Adipocyte (in vitro differentiated cells): ENCODE data around the gene TMEM141.
"Not testable (repeated sequence)": the region's sequence is repeated elsewhere in the genome, so short reads cannot be mapped to it uniquely, and the experiment has no call there.

ENCODE experiments used
- DNase-seq: peaks from one replicate; pipeline ENCODE4 v3.0.0-alpha.2; 2015; ENCODE audit warnings: low read depth
- H3K27me3 ChIP-seq: replicated peaks from 2 replicates; pipeline ENCODE4 v1.7.0; 2013; ENCODE audit warnings: mild to moderate bottlenecking, low read length, moderate library complexity; ENCODE audit not compliant: control insufficient read depth, insufficient read depth
- H3K36me3 ChIP-seq: 2 replicates; pipeline ENCODE4 v1.7.0; 2013; ENCODE audit warnings: low read length, mild to moderate bottlenecking, moderate library complexity; ENCODE audit not compliant: control insufficient read depth, insufficient read depth, severe bottlenecking
- H3K4me1 ChIP-seq: 2 replicates; pipeline ENCODE4 v1.7.0; 2013; ENCODE audit warnings: mild to moderate bottlenecking, low read length, moderate library complexity; ENCODE audit not compliant: control insufficient read depth, insufficient read depth
- H3K4me3 ChIP-seq: 2 replicates; pipeline ENCODE4 v1.7.0; 2013; ENCODE audit warnings: mild to moderate bottlenecking, low read length, moderate library complexity
- H3K9ac ChIP-seq: 2 replicates; pipeline ENCODE4 v1.7.0; 2013; ENCODE audit warnings: mild to moderate bottlenecking, low read length, moderate library complexity
- H3K9me3 ChIP-seq: 2 replicates; pipeline ENCODE4 v1.7.0; 2013; ENCODE audit warnings: mild to moderate bottlenecking, low read length, moderate library complexity; ENCODE audit not compliant: control insufficient read depth

The TMEM141 gene

GRCh38 chr9:136764301-136764891 is 26.7 kb upstream of the TMEM141 start, which contains the start of gene LCN15:
LCN15 (minus strand) TSS chr9:136764518; CDS start chr9:136764488, 30 bp downstream.
- no peaks in the 10 kb centered on the region for H3K4me1 ChIP-seq
- H3K36me3 ChIP-seq, result no peaks in the 10 kb centered on the region
- no peak within 1 kb of the TSS for H3K9ac ChIP-seq
- DNase-seq, result no peak
- no peak within 1 kb of the TSS for H3K4me3 ChIP-seq
- H3K9me3 ChIP-seq, result no peaks in the 10 kb centered on the region
- H3K27me3 ChIP-seq, result peaks cover 35% of the 10 kb centered on the region

DNA sequence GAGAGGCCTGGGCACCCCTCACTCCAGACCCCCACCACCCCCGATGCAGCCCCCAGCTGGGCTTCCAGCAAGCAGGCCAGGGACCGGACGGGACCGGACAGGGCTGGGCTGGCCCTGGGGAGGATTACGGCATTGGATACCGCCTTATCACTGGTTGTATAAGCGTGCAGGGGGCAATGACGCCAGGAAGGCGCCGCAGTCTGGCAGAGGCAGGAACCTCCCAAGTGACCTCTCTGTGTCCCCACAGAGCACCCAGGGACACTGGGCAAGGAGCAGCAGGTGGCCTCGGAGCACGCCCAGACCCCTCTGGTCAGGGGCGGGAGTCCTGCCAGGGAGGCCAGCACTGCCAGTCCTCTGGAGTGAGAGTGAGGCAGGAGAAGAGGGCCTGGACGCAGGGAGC is 26.1 kb upstream of the TMEM141 start:
- Histone ChIP-seq H3K4me3 (no peak overlapping the region), H3K4me1 (no peaks in the 10 kb centered on the region), H3K9me3 (no peaks in the 10 kb centered on the region), H3K27me3 (peaks cover 32% of the 10 kb centered on the region), H3K36me3 (no peaks in the 10 kb centered on the region), H3K9ac (no peak overlapping the region)
- DNase-seq, result no peak

- not testable (repeated sequence) for H3K9me3 ChIP-seq, H3K4me1 ChIP-seq, H3K4me3 ChIP-seq, H3K36me3 ChIP-seq, H3K9ac ChIP-seq, DNase-seq
- peaks cover 30% of the 10 kb centered on the region for H3K27me3 ChIP-seq
Measured at GRCh38 chr9:136765745-136766409, 25.3 kb upstream of the TMEM141 start.

GRCh38 chr9:136766410-136767120 is 24.6 kb upstream of the TMEM141 start:
- H3K9me3 ChIP-seq, H3K4me1 ChIP-seq, H3K4me3 ChIP-seq, H3K9ac ChIP-seq, H3K36me3 ChIP-seq: not testable (repeated sequence)
- peaks cover 30% of the 10 kb centered on the region for H3K27me3 ChIP-seq
- peak; percentile 34 for DNase-seq

- no peaks in the 10 kb centered on the region for H3K4me1 ChIP-seq
- no peak overlapping the region for H3K4me3 ChIP-seq
- peak; percentile 48 for DNase-seq
- H3K9me3 ChIP-seq, result peaks cover 9% of the 10 kb centered on the region
- no peak overlapping the region for H3K9ac ChIP-seq
- H3K27me3 ChIP-seq, result peaks cover 23% of the 10 kb centered on the region
- no peaks in the 10 kb centered on the region for H3K36me3 ChIP-seq
Measured at GRCh38 chr9:136769710-136770191, 21.4 kb upstream of the TMEM141 start.

DNA sequence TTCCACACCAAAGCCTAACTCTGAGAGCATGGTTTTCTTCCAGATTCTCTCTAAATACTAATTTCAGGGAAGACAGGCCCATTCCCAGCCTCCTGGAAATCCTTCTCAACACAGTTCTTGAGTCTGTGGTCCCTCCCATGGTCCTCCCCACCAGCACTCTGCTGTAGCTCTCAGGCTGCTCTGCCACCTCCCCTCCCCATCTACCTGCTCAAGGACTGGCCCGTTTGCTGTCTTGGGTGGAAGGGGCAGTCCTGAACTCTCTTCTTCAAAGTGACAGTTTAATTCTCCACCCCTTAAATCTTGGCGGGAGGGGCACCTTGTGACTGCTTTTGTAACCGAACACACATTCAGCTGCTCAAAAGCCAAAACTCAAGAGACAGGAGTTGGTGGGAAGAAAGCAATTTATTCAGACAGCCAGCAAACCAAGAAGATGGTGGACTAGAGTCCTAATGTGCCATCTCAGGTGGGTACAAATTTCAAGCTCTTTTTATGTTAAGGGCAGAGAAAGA is 19.2 kb upstream of the TMEM141 start:
- Histone ChIP-seq H3K4me1 (no peaks in the 10 kb centered on the region), H3K9ac (no peak overlapping the region), H3K4me3 (no peak overlapping the region), H3K36me3 (no peaks in the 10 kb centered on the region), H3K9me3 (peaks cover 9% of the 10 kb centered on the region), H3K27me3 (peaks cover 22% of the 10 kb centered on the region)
- no peak for DNase-seq

GRCh38 chr9:136773386-136774044 is 17.6 kb upstream of the TMEM141 start:
- Histone ChIP-seq H3K27me3 (peaks cover 27% of the 10 kb centered on the region), H3K9ac (no peak overlapping the region), H3K9me3 (peaks cover 9% of the 10 kb centered on the region), H3K36me3 (no peaks in the 10 kb centered on the region), H3K4me1 (no peaks in the 10 kb centered on the region), H3K4me3 (no peak overlapping the region)
- no peak for DNase-seq

DNA sequence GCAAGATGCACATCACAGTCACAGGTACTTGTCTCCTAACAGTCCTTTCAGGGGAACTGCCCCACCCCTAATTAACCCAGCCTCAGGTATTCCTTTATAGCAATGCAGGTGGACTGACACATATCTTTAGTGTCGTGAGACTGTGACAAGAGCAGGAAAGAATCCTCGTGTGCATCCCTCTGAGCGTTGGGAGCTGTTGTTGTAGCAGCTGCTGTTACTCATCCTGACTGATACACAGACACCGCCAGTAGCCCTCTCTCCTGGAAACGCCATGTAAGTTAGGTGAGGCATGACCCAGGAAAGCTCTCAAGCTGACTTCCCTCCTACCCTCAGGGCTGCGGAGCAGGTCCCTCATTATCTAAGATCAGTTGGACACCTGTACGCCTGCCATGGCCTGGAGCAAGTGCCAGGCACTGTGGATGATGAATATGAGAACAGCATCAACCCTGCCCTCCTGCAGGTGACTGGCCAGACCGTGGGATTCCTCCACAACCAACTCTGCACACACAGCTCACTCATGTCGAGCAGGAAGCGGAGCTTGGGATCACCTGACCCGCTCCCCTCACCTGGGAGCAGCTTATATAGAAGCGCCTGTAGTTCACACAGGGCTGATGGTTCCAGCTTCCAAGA is 16.6 kb upstream of the TMEM141 start:
- H3K9ac ChIP-seq, result no peak overlapping the region
- H3K9me3 ChIP-seq, result peaks cover 9% of the 10 kb centered on the region
- no peaks in the 10 kb centered on the region for H3K36me3 ChIP-seq
- no peaks in the 10 kb centered on the region for H3K4me1 ChIP-seq
- H3K4me3 ChIP-seq, result no peak overlapping the region
- H3K27me3 ChIP-seq, result peaks cover 36% of the 10 kb centered on the region
- no peak for DNase-seq

DNA sequence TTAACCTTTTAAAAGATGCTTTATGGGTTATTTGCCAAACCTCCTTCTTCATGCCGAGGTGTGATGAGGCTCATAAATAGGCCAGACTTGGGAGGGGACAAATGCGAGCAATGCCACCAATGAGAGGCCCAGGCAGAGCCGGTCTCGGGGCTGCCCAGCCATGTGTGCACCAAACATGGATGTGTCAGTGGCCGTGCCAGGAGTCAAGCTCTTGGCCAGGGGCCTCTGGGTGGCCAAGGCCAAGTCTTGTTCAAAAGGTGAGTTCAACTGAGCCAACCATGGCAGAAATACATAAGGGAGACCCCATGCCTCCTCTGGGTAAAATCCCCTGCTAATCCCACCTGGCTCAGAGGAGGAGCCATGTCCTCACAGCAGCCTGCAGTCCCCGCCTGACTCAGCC is 16.0 kb upstream of the TMEM141 start:
- Histone ChIP-seq H3K4me1 (no peaks in the 10 kb centered on the region), H3K27me3 (peaks cover 42% of the 10 kb centered on the region), H3K9ac (no peak overlapping the region), H3K36me3 (no peaks in the 10 kb centered on the region), H3K9me3 (peaks cover 9% of the 10 kb centered on the region), H3K4me3 (no peak overlapping the region)
- no peak for DNase-seq

DNA sequence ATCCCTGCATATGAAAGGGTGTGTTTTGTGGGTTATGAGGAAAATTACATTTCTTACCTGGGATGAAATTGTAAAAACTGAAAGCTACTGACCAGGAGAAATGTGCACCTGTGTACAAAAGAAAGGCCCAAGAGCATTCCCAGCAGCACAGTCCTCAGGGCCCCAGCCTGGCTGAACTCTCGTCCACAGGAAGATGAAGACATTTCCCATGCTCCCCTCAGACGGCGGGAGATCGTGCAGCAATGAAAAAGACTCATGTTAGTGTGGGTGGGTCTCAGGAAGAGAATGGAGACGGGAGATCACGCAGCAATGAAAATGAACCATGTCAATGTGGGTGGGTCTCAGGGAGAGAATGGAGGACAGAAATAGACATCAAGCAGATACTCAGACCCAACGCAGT is 14.2 kb upstream of the TMEM141 start:
- H3K9ac ChIP-seq, result no peak overlapping the region
- peaks cover 49% of the 10 kb centered on the region for H3K27me3 ChIP-seq
- H3K9me3 ChIP-seq, result peaks cover 9% of the 10 kb centered on the region
- no peak overlapping the region for H3K4me3 ChIP-seq
- no peak for DNase-seq
- no peaks in the 10 kb centered on the region for H3K36me3 ChIP-seq
- H3K4me1 ChIP-seq, result no peaks in the 10 kb centered on the region
